GM12878 (cell line): ENCODE results near the gene TMEM236. TPM values are rescaled to one million over a fixed set of nuclear protein-coding genes. Genes with fewer than 3 reads are reported as not detected.

Source experiments
- ATAC-seq: fragments of 200-7000 bp; cut with Tn5 transposase; 3 replicates; pipeline ENCODE4 v1.9.1; 2020; ENCODE audit warnings: mild to moderate bottlenecking, moderate library complexity
- BruUV-seq: library from RNA; stranded (reverse); fragments of 400-500 nt; replicated peaks from 2 replicates; lab custom pipeline; 2021; lab: Mats Ljungman, UMichigan
- CTCF ChIA-PET: fragments of 300-600 bp; sonication (Branson Sonifier 250); formaldehyde crosslinking; extraction: SDS; loops from one replicate; lab custom pipeline; 2021; ENCODE audit warnings: inconsistent platforms; lab: Yijun Ruan, JAX
- POLR2A ChIA-PET: fragments of 350-600 bp; formaldehyde crosslinking; extraction: SDS; loops from one replicate; lab custom pipeline; 2021; ENCODE audit warnings: inconsistent platforms; lab: Charles Lee
- RAD21 ChIA-PET: fragments of 300-600 bp; sonication (Branson Sonifier 250); formaldehyde crosslinking; loops from one replicate; lab custom pipeline; 2023; ENCODE audit warnings: antibody characterized with exemption; ENCODE audit not compliant: unreplicated experiment; lab: Charles Lee
- SMC1A ChIA-PET: fragments of 300-600 bp; sonication (Branson Sonifier 250); formaldehyde crosslinking; loops from one replicate; lab custom pipeline; 2023; ENCODE audit not compliant: unreplicated experiment, uncharacterized antibody; lab: Charles Lee
- DNase-seq: peaks from one replicate; pipeline ENCODE4 v3.0.0-alpha.2; 2011; ENCODE audit warnings: low read depth, low spot score
- FAIRE-seq: peaks from 3 replicates; lab custom pipeline; 2011; peaks lifted over from hg19 to GRCh38; lab: Jason Lieb, UNC
- H2AFZ ChIP-seq: 2 replicates; pipeline ENCODE4 v1.6.0; 2011; ENCODE audit warnings: low read depth, low read length, control low read depth; ENCODE audit not compliant: control insufficient read depth
- H3K27ac ChIP-seq: 2 replicates; pipeline ENCODE4 v1.5.1; 2011; ENCODE audit warnings: control low read depth; ENCODE audit not compliant: control insufficient read depth, insufficient read depth
- H3K27me3 ChIP-seq, 2 experiments: replicated peaks in 1 of 2; 2 replicates each; pipeline versions ENCODE4 v1.6.0 to v1.6.1; 2011; ENCODE audit warnings: low read length in 1 of 2; ENCODE audit not compliant: control insufficient read depth in 2 of 2, insufficient read depth in 2 of 2
- H3K36me3 ChIP-seq, 2 experiments: 2 replicates each; pipeline ENCODE4 v1.5.1; 2011; ENCODE audit warnings: low read length in 1 of 2; ENCODE audit not compliant: control insufficient read depth in 2 of 2, insufficient read depth in 2 of 2
- H3K4me1 ChIP-seq: 2 replicates; pipeline ENCODE4 v1.6.1; 2011; ENCODE audit warnings: mild to moderate bottlenecking, low read length, moderate library complexity, mixed read lengths; ENCODE audit not compliant: control insufficient read depth, insufficient read depth
- H3K4me2 ChIP-seq: 2 replicates; pipeline ENCODE4 v1.6.0; 2011; ENCODE audit warnings: control low read depth; ENCODE audit not compliant: control insufficient read depth, insufficient read depth
- H3K4me3 ChIP-seq: fragments of 200-600 bp; sonication (generic); 2 replicates; pipeline ENCODE4 v1.5.1; 2016
- H3K79me2 ChIP-seq: 2 replicates; pipeline ENCODE4 v1.6.0; 2011; ENCODE audit warnings: low read length; ENCODE audit not compliant: control insufficient read depth, insufficient read depth
- H3K9ac ChIP-seq: 2 replicates; pipeline ENCODE4 v1.8.0; 2011; ENCODE audit warnings: low read length, control low read depth, mixed read lengths; ENCODE audit not compliant: control insufficient read depth, insufficient read depth
- H3K9me3 ChIP-seq: replicated peaks from 3 replicates; pipeline ENCODE4 v1.5.1; 2011; ENCODE audit warnings: mild to moderate bottlenecking, low read length; ENCODE audit not compliant: control insufficient read depth, insufficient read depth
- H4K20me1 ChIP-seq: 2 replicates; pipeline ENCODE4 v1.6.0; 2011; ENCODE audit not compliant: control insufficient read depth, insufficient read depth
- CTCF ChIP-seq, 3 experiments: IDR thresholded peaks in 2 of 3; conservative IDR thresholded peaks in 1 of 3; 2 replicates each; pipeline ENCODE4 v1.5.1; 2011; ENCODE audit warnings: low read depth in 3 of 3, low read length in 3 of 3, mild to moderate bottlenecking in 3 of 3, control low read depth in 2 of 3, moderate library complexity in 2 of 3, inconsistent platforms in 1 of 3, mixed read lengths in 1 of 3; ENCODE audit not compliant: control insufficient read depth in 2 of 3, insufficient read depth in 1 of 3; ENCODE audit errors: extremely low read depth in 1 of 3
- RAD21 ChIP-seq: IDR thresholded peaks from 2 replicates; pipeline ENCODE4 v1.6.1; 2011; ENCODE audit warnings: mild to moderate bottlenecking, low read depth, low read length, moderate library complexity; ENCODE audit not compliant: insufficient read depth
- SMC3 ChIP-seq: IDR thresholded peaks from 2 replicates; pipeline ENCODE4 v1.6.1; 2011; ENCODE audit warnings: low read length, improper control_type of control experiment, borderline replicate concordance
- TCF12 ChIP-seq: IDR thresholded peaks from 2 replicates; pipeline ENCODE4 v1.6.1; 2011; ENCODE audit warnings: low read depth, mild to moderate bottlenecking, low read length
- TCF3 ChIP-seq: IDR thresholded peaks from 2 replicates; pipeline ENCODE4 v1.6.1; 2012; ENCODE audit warnings: low read depth, mild to moderate bottlenecking, low read length, borderline replicate concordance; ENCODE audit not compliant: insufficient read depth
- WGBS: methylation state at CpG from one replicate; pipeline ENCODE4 v1.1.6; 2016; ENCODE audit warnings: low lambda C conversion rate; ENCODE audit not compliant: insufficient replicate concordance, insufficient coverage; ENCODE audit errors: missing lambda C conversion rate; 5-methylcytosine and 5-hydroxymethylcytosine counted together
- in situ Hi-C: fragments of 300-500 bp; cut with MboI; formaldehyde crosslinking; loops from 9 replicates; pipeline ENCODE4 v1.14.3; 2018; ENCODE audit warnings: mixed read lengths
- intact Hi-C: fragments of 100-400 bp; cut with micrococcal nuclease; formaldehyde crosslinking; loops from one replicate; pipeline ENCODE4 v1.14.2; 2022; ENCODE audit not compliant: unreplicated experiment
- polyA plus RNA-seq, 11 experiments: library from polyadenylated mRNA; depleted of rRNA in 4 of 11; unstranded in 6 of 11; stranded (reverse) in 5 of 11; fragments of >200 nt; fragmentation: Nextera tagmentation in 4 of 11; fragmentation: Illumina TruSeq in 1 of 11; extraction: Ambion mirVana in 4 of 11; extraction: Trizol in 1 of 11; gene quantifications; 1 replicate in 1 of 11; 2 replicates in 10 of 11; pipeline versions ENCODE4 v1.2.1 to v1.2.3, GENCODE V29; 2011 to 2016; ENCODE audit warnings: inconsistent platforms in 2 of 11, missing spikeins in 2 of 11, low read depth in 1 of 11
- total RNA-seq, 4 experiments: library from RNA; depleted of rRNA in 3 of 4; stranded (reverse); fragments of >200 nt in 3 of 4; fragmentation: Illumina TruSeq in 1 of 4; extraction: Trizol in 1 of 4; gene quantifications; 2 replicates each; pipeline versions ENCODE4 v1.2.1 to v1.2.3, GENCODE V29; 2013 to 2021

Gene TMEM236
- total and polyA plus RNA-seq, 10 of the 15 experiments (the other 5 are each of a cell fraction or from before 2014, with no cell fraction given): 0.03 TPM; not detected in 9

GRCh38 chr10:17737027-17737965 lies 14.7 kb upstream of the TMEM236 start:
- no peak overlapping the region for H3K4me2 ChIP-seq
- DNase-seq (no peak), ATAC-seq (peak; percentile 61)
- ChIA-PET SMC1A (interaction anchor here (0.6 to 1.7 kb wide), 4 partner anchors 119 to 574 kb away, joined by 3 to 4 read pairs (median 3); no protein-coding TSS in a partner anchor), CTCF (interaction anchor here (0.7 to 2.4 kb wide), 18 partner anchors 11 to 480 kb away, joined by 3 to 7 read pairs (median 4); partner anchors contain the start of genes HACD1 and STAM), POLR2A (interaction anchor here (1.5 kb wide), 1 partner anchor 105 kb away, joined by 4 read pairs; no protein-coding TSS in a partner anchor)
- H2AFZ ChIP-seq: no peak overlapping the region
- H3K27ac ChIP-seq: no peak overlapping the region
- intact Hi-C loops: loop anchor here (2.0 to 5.0 kb wide), 2 partner anchors 136 to 480 kb away; no protein-coding TSS in a partner anchor
- H3K9me3 ChIP-seq: no peaks in the 10 kb centered on the region
- BruUV-seq: no TSS peak
- no peak overlapping the region for H3K9ac ChIP-seq
- H3K27me3 ChIP-seq: no peaks in the 10 kb centered on the region
- no peaks in the 10 kb centered on the region for H3K4me1 ChIP-seq
- H4K20me1 ChIP-seq: no peaks in the 10 kb centered on the region; the same call in 1 of the 2 replicates
- TF ChIP-seq SMC3: peak; percentile 43; the same call in 1 of the 2 replicates
- TF ChIP-seq CTCF (IDR thresholded peaks at IDR 0.05 in 2 of 3, conservative IDR thresholded peaks at IDR 0.05 in 1 of 3; ENCODE audit: control insufficient read depth in 2 of 3, extremely low read depth in 1 of 3, insufficient read depth in 1 of 3, low read depth in 3 of 3, low read length in 3 of 3): peak; percentile 40 to 63 (median 58); a peak in 5 of 6 replicates
- TF ChIP-seq TCF12: no peak
- peak; percentile 31; the same call in 1 of the 2 replicates for TF ChIP-seq RAD21
- TF ChIP-seq TCF3: no peak
- TF ChIP-seq, all 136 proteins: peak for 3
- RAD21 ChIA-PET: interaction anchor here (0.5 kb wide), 1 partner anchor 360 kb away, joined by 3 read pairs; no protein-coding TSS in a partner anchor
- 40% methylated on average over 12 of the region's 12 CpGs for WGBS
- FAIRE-seq: no peak
- in situ Hi-C loops: loop anchor here (25.0 kb wide), 1 partner anchor 900 kb away; no protein-coding TSS in a partner anchor
- no peaks in the 10 kb centered on the region for H3K36me3 ChIP-seq
- H3K79me2 ChIP-seq: no peaks in the 10 kb centered on the region
- H3K4me3 ChIP-seq: no peak overlapping the region
